HCT116 (cell line): ENCODE results near the gene ADNP2. TPM values are rescaled to one million over a fixed set of nuclear protein-coding genes. Genes with fewer than 3 reads are reported as not detected.

Experiments used
- ATAC-seq: fragments of 200-7000 bp; cut with Tn5 transposase; 2 replicates; pipeline ENCODE4 v1.9.1; 2020; ENCODE audit warnings: mild to moderate bottlenecking, moderate library complexity
- BruUV-seq: library from RNA; stranded (reverse); fragments of 400-500 nt; replicated peaks from 2 replicates; lab custom pipeline; 2021; lab: Mats Ljungman, UMichigan
- CTCF ChIA-PET: fragments of 300-600 bp; sonication (Branson Sonifier 250); formaldehyde crosslinking; loops from one replicate; lab custom pipeline; 2021; ENCODE audit warnings: antibody characterized with exemption; lab: Charles Lee
- POLR2A ChIA-PET: fragments of 300-600, 350-600 bp; sonication (Branson Sonifier 250); formaldehyde crosslinking; loops from one replicate; lab custom pipeline; 2021; ENCODE audit warnings: antibody characterized with exemption; lab: Charles Lee
- RAD21 ChIA-PET, 2 experiments: fragments of 300-600 bp; sonication (Branson Sonifier 250); formaldehyde crosslinking; loops; one replicate each; lab custom pipeline; 2023; ENCODE audit warnings: low total read pairs in 2 of 2; ENCODE audit not compliant: uncharacterized antibody in 2 of 2, unreplicated experiment in 2 of 2, low non-redundant PET in 1 of 2; lab: Charles Lee
- DNase-seq: peaks from one replicate; pipeline ENCODE4 v3.0.0-alpha.2; 2010; ENCODE audit warnings: low read depth, low spot score
- H2AFZ ChIP-seq: fragments of 200-600 bp; shearing (Covaris generic), sonication (generic); 2 replicates; pipeline ENCODE4 v1.6.1; 2017; ENCODE audit warnings: low read depth, mixed run types, mixed read lengths, antibody characterized with exemption, low read length; ENCODE audit not compliant: poor library complexity, severe bottlenecking
- H3K27ac ChIP-seq: 2 replicates; pipeline ENCODE4 v1.5.1; 2012; ENCODE audit warnings: low read depth, low read length
- H3K27me3 ChIP-seq: fragments of 200-600 bp; sonication (generic); 2 replicates; pipeline ENCODE4 v1.6.1; 2016; ENCODE audit warnings: mixed run types, low read length, mixed read lengths; ENCODE audit not compliant: insufficient read depth
- H3K36me3 ChIP-seq, 2 experiments: fragments of 200-500 bp in 1 of 2; fragments of 200-600 bp in 1 of 2; sonication (Bioruptor generic) in 1 of 2; sonication (generic) in 1 of 2; 2 replicates each; pipeline versions ENCODE4 v1.5.1 to v1.6.1; 2014 to 2016; ENCODE audit warnings: low read length in 2 of 2, inconsistent platforms in 1 of 2, mixed read lengths in 1 of 2, mixed run types in 1 of 2; ENCODE audit not compliant: insufficient read depth in 2 of 2, control insufficient read depth in 1 of 2
- H3K4me1 ChIP-seq, 2 experiments: fragments of 200-600 bp in 1 of 2; sonication (generic) in 1 of 2; 2 replicates each; pipeline versions ENCODE4 v1.5.1 to v1.6.1; 2012 to 2017; ENCODE audit warnings: low read length in 2 of 2, inconsistent platforms in 1 of 2, mild to moderate bottlenecking in 1 of 2, mixed read lengths in 1 of 2, mixed run types in 1 of 2, moderate library complexity in 1 of 2; ENCODE audit not compliant: insufficient read depth in 2 of 2, control insufficient read depth in 1 of 2
- H3K4me2 ChIP-seq: fragments of 200-600 bp; sonication (generic); 2 replicates; pipeline ENCODE4 v1.6.1; 2017; ENCODE audit warnings: mixed run types, low read length, mixed read lengths
- H3K4me3 ChIP-seq, 2 experiments: fragments of 200-600 bp in 1 of 2; sonication (generic) in 1 of 2; replicated peaks in 1 of 2; 2 replicates each; pipeline ENCODE4 v1.5.1; 2011 to 2016; ENCODE audit warnings: low read length in 2 of 2, control low read depth in 1 of 2, low read depth in 1 of 2, mild to moderate bottlenecking in 1 of 2, mixed read lengths in 1 of 2, mixed run types in 1 of 2
- H3K79me2 ChIP-seq: fragments of 200-600 bp; sonication (generic); 2 replicates; pipeline ENCODE4 v1.6.1; 2017; ENCODE audit warnings: mild to moderate bottlenecking, mixed run types, low read length, moderate library complexity, mixed read lengths; ENCODE audit not compliant: insufficient read depth
- H3K9ac ChIP-seq: fragments of 200-600 bp; sonication (generic); 2 replicates; pipeline ENCODE4 v1.6.1; 2016; ENCODE audit warnings: low read length, mixed read lengths
- H3K9me2 ChIP-seq: fragments of 200-600 bp; sonication (generic), shearing (Covaris generic); 2 replicates; pipeline ENCODE4 v1.6.1; 2017; ENCODE audit warnings: mixed run types, mild to moderate bottlenecking, moderate library complexity; ENCODE audit not compliant: insufficient read depth
- H3K9me3 ChIP-seq, 2 experiments: fragments of 200-500 bp in 1 of 2; fragments of 200-600 bp in 1 of 2; sonication (Bioruptor generic) in 1 of 2; sonication (generic) in 1 of 2; 2 replicates each; pipeline ENCODE4 v1.6.1; 2014 to 2017; ENCODE audit warnings: low read length in 2 of 2, mixed read lengths in 2 of 2, inconsistent platforms in 1 of 2, low read depth in 1 of 2, mild to moderate bottlenecking in 1 of 2, mixed run types in 1 of 2, moderate library complexity in 1 of 2; ENCODE audit not compliant: control insufficient read depth in 1 of 2, insufficient read depth in 1 of 2
- H4K20me1 ChIP-seq: fragments of 200-600 bp; sonication (generic), shearing (Covaris generic); 2 replicates; pipeline ENCODE4 v1.6.1; 2017; ENCODE audit warnings: mixed run types, mild to moderate bottlenecking, moderate library complexity; ENCODE audit not compliant: insufficient read depth
- EGR1 ChIP-seq: IDR thresholded peaks from 2 replicates; pipeline ENCODE4 v1.6.1; 2012; ENCODE audit warnings: low read depth
- ELF1 ChIP-seq: IDR thresholded peaks from 2 replicates; pipeline ENCODE4 v1.6.1; 2012; ENCODE audit warnings: low read depth, borderline replicate concordance
- EZH2 ChIP-seq: fragments of 200-600 bp; sonication (generic); IDR thresholded peaks from 2 replicates; pipeline ENCODE4 v1.6.1; 2017; ENCODE audit warnings: antibody characterized with exemption, mixed run types
- EZH2phosphoT487 ChIP-seq: fragments of 200-600 bp; IDR thresholded peaks from 2 replicates; pipeline ENCODE4 v1.6.1; 2018; ENCODE audit warnings: antibody characterized with exemption, borderline replicate concordance
- FOSL1 ChIP-seq: IDR thresholded peaks from 2 replicates; pipeline ENCODE4 v1.6.1; 2012; ENCODE audit warnings: low read depth
- POLR2AphosphoS5 ChIP-seq: IDR thresholded peaks from 2 replicates; pipeline ENCODE4 v1.6.1; 2011; ENCODE audit warnings: mild to moderate bottlenecking, low read depth, low read length, moderate library complexity
- RAD21 ChIP-seq: IDR thresholded peaks from 2 replicates; pipeline ENCODE4 v1.6.1; 2012; ENCODE audit warnings: low read depth, mild to moderate bottlenecking
- SRF ChIP-seq: IDR thresholded peaks from 2 replicates; pipeline ENCODE4 v1.6.1; 2012; ENCODE audit warnings: low read depth
- YY1 ChIP-seq: IDR thresholded peaks from 2 replicates; pipeline ENCODE4 v1.6.1; 2011; ENCODE audit warnings: low read length, low read depth, moderate library complexity, mild to moderate bottlenecking; ENCODE audit not compliant: insufficient replicate concordance; ENCODE audit errors: extremely low read depth
- ZNF274 ChIP-seq: fragments of 200-500 bp; sonication (Bioruptor generic); IDR thresholded peaks from 2 replicates; pipeline ENCODE4 v1.6.1; 2014; ENCODE audit warnings: mild to moderate bottlenecking, low read depth, low read length, inconsistent platforms
- intact Hi-C: fragments of 100-400 bp; cut with micrococcal nuclease; formaldehyde crosslinking; loops from 2 replicates; pipeline ENCODE4 v1.10.0; 2022
- total RNA-seq: library from RNA; stranded (reverse); gene quantifications from one replicate; pipeline ENCODE4 v1.2.1, GENCODE V29; 2021; ENCODE audit not compliant: unreplicated experiment
- TF ChIP-seq, protein P1 (sequence below), 3 experiments: fragments of 200-600 bp in 1 of 3; sonication (generic) in 1 of 3; IDR thresholded peaks in 2 of 3; conservative IDR thresholded peaks in 1 of 3; 2 replicates each; pipeline ENCODE4 v1.5.1; 2012 to 2017; ENCODE audit warnings: low read depth in 2 of 3, low read length in 2 of 3, antibody characterized with exemption in 1 of 3, borderline replicate concordance in 1 of 3, control low read depth in 1 of 3, mild to moderate bottlenecking in 1 of 3, mixed read lengths in 1 of 3, mixed run types in 1 of 3, moderate library complexity in 1 of 3; ENCODE audit not compliant: insufficient read depth in 1 of 3
- TF ChIP-seq, protein P2 (sequence below): IDR thresholded peaks from 2 replicates; pipeline ENCODE4 v1.6.1; 2012
- TF ChIP-seq, protein P3 (sequence below): IDR thresholded peaks from 2 replicates; pipeline ENCODE4 v1.6.1; 2011; ENCODE audit warnings: mild to moderate bottlenecking, low read length, moderate library complexity; ENCODE audit not compliant: insufficient replicate concordance; ENCODE audit errors: extremely low read depth
- TF ChIP-seq, protein P4 (sequence below): IDR thresholded peaks from 2 replicates; pipeline ENCODE4 v1.6.1; 2012; ENCODE audit warnings: low read depth

The ADNP2 gene
- total RNA-seq, 1 experiment from 2014 or later: 45.4 TPM

DNA sequence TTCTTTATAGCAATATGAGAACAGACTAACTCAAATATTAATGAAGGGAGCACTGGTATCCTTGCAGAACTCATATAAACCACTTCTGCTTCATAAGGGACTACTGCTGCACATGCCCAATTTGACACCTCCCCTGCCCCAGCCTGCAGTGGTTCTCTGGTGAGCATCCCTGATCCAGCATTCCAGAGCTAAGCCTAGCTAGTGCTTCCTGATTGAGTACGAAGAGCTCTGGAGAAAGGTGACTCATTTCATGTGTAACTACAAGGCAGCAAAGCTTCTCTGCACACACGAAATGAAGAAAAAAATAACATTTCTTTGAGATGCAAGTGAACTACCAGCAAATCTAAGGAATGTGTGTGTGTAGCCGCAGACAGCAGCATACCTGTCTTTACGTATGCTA, 22.8 kb upstream of the ADNP2 start:
- BruUV-seq: no TSS peak
- no peaks in the 10 kb centered on the region for H3K4me1 ChIP-seq
- H3K36me3 ChIP-seq: no peaks in the 10 kb centered on the region
- DNase-seq (no peak), ATAC-seq (no peak)
- peaks cover 4 to 17% of the 10 kb centered on the region in 2 experiments for H3K9me3 ChIP-seq
- H3K27ac ChIP-seq: no peak overlapping the region
- no peaks in the 10 kb centered on the region for H3K9me2 ChIP-seq
- H2AFZ ChIP-seq: no peak overlapping the region
- H3K9ac ChIP-seq: no peak overlapping the region
- CTCF ChIA-PET: no interaction called here
- H4K20me1 ChIP-seq: no peaks in the 10 kb centered on the region
- H3K27me3 ChIP-seq: no peaks in the 10 kb centered on the region
- TF ChIP-seq YY1 (no peak), SRF (no peak), RAD21 (no peak), EZH2 (no peak), ZNF274 (no peak), POLR2AphosphoS5 (no peak), ELF1 (no peak), EGR1 (no peak), EZH2phosphoT487 (no peak), FOSL1 (no peak)
- TF ChIP-seq, protein P1, sequence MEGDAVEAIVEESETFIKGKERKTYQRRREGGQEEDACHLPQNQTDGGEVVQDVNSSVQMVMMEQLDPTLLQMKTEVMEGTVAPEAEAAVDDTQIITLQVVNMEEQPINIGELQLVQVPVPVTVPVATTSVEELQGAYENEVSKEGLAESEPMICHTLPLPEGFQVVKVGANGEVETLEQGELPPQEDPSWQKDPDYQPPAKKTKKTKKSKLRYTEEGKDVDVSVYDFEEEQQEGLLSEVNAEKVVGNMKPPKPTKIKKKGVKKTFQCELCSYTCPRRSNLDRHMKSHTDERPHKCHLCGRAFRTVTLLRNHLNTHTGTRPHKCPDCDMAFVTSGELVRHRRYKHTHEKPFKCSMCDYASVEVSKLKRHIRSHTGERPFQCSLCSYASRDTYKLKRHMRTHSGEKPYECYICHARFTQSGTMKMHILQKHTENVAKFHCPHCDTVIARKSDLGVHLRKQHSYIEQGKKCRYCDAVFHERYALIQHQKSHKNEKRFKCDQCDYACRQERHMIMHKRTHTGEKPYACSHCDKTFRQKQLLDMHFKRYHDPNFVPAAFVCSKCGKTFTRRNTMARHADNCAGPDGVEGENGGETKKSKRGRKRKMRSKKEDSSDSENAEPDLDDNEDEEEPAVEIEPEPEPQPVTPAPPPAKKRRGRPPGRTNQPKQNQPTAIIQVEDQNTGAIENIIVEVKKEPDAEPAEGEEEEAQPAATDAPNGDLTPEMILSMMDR (IDR thresholded peaks at IDR 0.05 in 2 of 3, conservative IDR thresholded peaks at IDR 0.05 in 1 of 3; ENCODE audit: borderline replicate concordance in 1 of 3, insufficient read depth in 1 of 3, low read depth in 2 of 3, low read length in 2 of 3): no peak
- TF ChIP-seq, protein P2, sequence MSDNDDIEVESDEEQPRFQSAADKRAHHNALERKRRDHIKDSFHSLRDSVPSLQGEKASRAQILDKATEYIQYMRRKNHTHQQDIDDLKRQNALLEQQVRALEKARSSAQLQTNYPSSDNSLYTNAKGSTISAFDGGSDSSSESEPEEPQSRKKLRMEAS: no peak
- TF ChIP-seq, protein P3, sequence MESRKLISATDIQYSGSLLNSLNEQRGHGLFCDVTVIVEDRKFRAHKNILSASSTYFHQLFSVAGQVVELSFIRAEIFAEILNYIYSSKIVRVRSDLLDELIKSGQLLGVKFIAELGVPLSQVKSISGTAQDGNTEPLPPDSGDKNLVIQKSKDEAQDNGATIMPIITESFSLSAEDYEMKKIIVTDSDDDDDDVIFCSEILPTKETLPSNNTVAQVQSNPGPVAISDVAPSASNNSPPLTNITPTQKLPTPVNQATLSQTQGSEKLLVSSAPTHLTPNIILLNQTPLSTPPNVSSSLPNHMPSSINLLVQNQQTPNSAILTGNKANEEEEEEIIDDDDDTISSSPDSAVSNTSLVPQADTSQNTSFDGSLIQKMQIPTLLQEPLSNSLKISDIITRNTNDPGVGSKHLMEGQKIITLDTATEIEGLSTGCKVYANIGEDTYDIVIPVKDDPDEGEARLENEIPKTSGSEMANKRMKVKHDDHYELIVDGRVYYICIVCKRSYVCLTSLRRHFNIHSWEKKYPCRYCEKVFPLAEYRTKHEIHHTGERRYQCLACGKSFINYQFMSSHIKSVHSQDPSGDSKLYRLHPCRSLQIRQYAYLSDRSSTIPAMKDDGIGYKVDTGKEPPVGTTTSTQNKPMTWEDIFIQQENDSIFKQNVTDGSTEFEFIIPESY: no peak
- TF ChIP-seq, protein P4, sequence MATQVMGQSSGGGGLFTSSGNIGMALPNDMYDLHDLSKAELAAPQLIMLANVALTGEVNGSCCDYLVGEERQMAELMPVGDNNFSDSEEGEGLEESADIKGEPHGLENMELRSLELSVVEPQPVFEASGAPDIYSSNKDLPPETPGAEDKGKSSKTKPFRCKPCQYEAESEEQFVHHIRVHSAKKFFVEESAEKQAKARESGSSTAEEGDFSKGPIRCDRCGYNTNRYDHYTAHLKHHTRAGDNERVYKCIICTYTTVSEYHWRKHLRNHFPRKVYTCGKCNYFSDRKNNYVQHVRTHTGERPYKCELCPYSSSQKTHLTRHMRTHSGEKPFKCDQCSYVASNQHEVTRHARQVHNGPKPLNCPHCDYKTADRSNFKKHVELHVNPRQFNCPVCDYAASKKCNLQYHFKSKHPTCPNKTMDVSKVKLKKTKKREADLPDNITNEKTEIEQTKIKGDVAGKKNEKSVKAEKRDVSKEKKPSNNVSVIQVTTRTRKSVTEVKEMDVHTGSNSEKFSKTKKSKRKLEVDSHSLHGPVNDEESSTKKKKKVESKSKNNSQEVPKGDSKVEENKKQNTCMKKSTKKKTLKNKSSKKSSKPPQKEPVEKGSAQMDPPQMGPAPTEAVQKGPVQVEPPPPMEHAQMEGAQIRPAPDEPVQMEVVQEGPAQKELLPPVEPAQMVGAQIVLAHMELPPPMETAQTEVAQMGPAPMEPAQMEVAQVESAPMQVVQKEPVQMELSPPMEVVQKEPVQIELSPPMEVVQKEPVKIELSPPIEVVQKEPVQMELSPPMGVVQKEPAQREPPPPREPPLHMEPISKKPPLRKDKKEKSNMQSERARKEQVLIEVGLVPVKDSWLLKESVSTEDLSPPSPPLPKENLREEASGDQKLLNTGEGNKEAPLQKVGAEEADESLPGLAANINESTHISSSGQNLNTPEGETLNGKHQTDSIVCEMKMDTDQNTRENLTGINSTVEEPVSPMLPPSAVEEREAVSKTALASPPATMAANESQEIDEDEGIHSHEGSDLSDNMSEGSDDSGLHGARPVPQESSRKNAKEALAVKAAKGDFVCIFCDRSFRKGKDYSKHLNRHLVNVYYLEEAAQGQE: no peak
- intact Hi-C loops: no loop called here
- POLR2A ChIA-PET: no interaction called here
- RAD21 ChIA-PET: no interaction called here
- H3K4me2 ChIP-seq: no peak overlapping the region
- H3K4me3 ChIP-seq: no peak overlapping the region
- no peaks in the 10 kb centered on the region for H3K79me2 ChIP-seq
